ENCODE results near the gene GTF2IRD1. TPM values are rescaled to one million over a fixed set of nuclear protein-coding genes. Genes with fewer than 3 reads are reported as not detected.

The GTF2IRD1 gene
- total and polyA plus RNA-seq, 2 experiments from 2014 or later: 28.7 to 37.1 TPM

DNA sequence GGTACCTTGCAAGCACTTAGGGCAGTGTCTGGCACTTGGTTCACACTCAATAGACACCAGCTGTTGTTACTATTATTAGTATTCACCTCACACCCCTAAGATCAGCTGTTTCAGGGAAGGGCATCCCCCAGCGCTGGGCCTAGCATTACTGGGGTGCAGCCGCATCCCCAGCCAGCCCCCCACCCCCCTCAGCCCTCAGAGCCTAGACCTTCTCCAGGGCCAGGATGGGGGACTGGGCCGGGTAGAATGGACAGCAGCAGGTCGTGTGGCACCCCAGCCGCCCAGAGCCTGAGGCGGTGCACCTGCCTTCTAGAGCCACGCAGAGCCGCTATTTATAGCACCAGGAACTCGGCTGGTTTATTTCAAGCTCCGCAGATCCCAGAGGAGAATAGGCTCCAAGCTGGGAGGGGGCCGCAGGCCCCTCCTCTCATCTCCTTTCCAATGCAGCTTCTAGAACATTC lies 60.5 kb downstream of the GTF2IRD1 start:
- Histone ChIP-seq H3K27me3 (ENCODE audit: insufficient read depth) (no peaks in the 10 kb centered on the region), H4K20me1 (replicated peaks; ENCODE audit: insufficient read depth) (no peaks in the 10 kb centered on the region), H3K36me3 (ENCODE audit: insufficient read depth) (no peaks in the 10 kb centered on the region), H3K79me2 (replicated peaks; ENCODE audit: insufficient read depth) (no peaks in the 10 kb centered on the region), H3K4me1 (ENCODE audit: insufficient read depth) (no peaks in the 10 kb centered on the region), H3K4me3 (no peak overlapping the region), H3K27ac (ENCODE audit: low read depth) (no peak overlapping the region), H3F3A (replicated peaks; ENCODE audit: low read depth) (no peaks in the 10 kb centered on the region), H3K4me2 (no peak overlapping the region), H2AFZ (no peak overlapping the region), H3K9me2 (ENCODE audit: insufficient read depth) (no peaks in the 10 kb centered on the region)
- Mint-ChIP-seq H3K4me1 (no peaks in the 10 kb centered on the region), H3K4me3 (no peak overlapping the region), H3K36me3 (ENCODE audit: low read depth) (peaks cover 23% of the 10 kb centered on the region), H3K9me3 (no peaks in the 10 kb centered on the region; the same call in 2 of the 3 replicates), H3K27me3 (ENCODE audit: insufficient read depth, low read depth, poor library complexity) (peaks cover 9% of the 10 kb centered on the region), H3K27ac (no peak overlapping the region)
- no peak for DNase-seq (ENCODE audit: low spot score)
- TF ChIP-seq POLR2AphosphoS5 (IDR thresholded peaks at IDR 0.05; ENCODE audit: low read depth): no peak
- TF ChIP-seq, protein P1, sequence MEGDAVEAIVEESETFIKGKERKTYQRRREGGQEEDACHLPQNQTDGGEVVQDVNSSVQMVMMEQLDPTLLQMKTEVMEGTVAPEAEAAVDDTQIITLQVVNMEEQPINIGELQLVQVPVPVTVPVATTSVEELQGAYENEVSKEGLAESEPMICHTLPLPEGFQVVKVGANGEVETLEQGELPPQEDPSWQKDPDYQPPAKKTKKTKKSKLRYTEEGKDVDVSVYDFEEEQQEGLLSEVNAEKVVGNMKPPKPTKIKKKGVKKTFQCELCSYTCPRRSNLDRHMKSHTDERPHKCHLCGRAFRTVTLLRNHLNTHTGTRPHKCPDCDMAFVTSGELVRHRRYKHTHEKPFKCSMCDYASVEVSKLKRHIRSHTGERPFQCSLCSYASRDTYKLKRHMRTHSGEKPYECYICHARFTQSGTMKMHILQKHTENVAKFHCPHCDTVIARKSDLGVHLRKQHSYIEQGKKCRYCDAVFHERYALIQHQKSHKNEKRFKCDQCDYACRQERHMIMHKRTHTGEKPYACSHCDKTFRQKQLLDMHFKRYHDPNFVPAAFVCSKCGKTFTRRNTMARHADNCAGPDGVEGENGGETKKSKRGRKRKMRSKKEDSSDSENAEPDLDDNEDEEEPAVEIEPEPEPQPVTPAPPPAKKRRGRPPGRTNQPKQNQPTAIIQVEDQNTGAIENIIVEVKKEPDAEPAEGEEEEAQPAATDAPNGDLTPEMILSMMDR (conservative IDR thresholded peaks at IDR 0.05; ENCODE audit: low read depth in 2 of 2): no peak
- TF ChIP-seq ZNF331 (CRISPR knock-in tag; IDR thresholded peaks at IDR 0.05; ENCODE audit: low read depth): no peak
- TF ChIP-seq EZH2phosphoT487 (IDR thresholded peaks at IDR 0.05; ENCODE audit: unreplicated experiment): no peak
- no peak for TF ChIP-seq JUNB (IDR thresholded peaks at IDR 0.05; ENCODE audit: unreplicated experiment)
- TF ChIP-seq CREB1 (CRISPR knock-in tag; IDR thresholded peaks at IDR 0.05; ENCODE audit: low read depth): no peak
- TF ChIP-seq STAT1 (IDR thresholded peaks at IDR 0.05; ENCODE audit: unreplicated experiment): no peak
- TF ChIP-seq, protein P2, sequence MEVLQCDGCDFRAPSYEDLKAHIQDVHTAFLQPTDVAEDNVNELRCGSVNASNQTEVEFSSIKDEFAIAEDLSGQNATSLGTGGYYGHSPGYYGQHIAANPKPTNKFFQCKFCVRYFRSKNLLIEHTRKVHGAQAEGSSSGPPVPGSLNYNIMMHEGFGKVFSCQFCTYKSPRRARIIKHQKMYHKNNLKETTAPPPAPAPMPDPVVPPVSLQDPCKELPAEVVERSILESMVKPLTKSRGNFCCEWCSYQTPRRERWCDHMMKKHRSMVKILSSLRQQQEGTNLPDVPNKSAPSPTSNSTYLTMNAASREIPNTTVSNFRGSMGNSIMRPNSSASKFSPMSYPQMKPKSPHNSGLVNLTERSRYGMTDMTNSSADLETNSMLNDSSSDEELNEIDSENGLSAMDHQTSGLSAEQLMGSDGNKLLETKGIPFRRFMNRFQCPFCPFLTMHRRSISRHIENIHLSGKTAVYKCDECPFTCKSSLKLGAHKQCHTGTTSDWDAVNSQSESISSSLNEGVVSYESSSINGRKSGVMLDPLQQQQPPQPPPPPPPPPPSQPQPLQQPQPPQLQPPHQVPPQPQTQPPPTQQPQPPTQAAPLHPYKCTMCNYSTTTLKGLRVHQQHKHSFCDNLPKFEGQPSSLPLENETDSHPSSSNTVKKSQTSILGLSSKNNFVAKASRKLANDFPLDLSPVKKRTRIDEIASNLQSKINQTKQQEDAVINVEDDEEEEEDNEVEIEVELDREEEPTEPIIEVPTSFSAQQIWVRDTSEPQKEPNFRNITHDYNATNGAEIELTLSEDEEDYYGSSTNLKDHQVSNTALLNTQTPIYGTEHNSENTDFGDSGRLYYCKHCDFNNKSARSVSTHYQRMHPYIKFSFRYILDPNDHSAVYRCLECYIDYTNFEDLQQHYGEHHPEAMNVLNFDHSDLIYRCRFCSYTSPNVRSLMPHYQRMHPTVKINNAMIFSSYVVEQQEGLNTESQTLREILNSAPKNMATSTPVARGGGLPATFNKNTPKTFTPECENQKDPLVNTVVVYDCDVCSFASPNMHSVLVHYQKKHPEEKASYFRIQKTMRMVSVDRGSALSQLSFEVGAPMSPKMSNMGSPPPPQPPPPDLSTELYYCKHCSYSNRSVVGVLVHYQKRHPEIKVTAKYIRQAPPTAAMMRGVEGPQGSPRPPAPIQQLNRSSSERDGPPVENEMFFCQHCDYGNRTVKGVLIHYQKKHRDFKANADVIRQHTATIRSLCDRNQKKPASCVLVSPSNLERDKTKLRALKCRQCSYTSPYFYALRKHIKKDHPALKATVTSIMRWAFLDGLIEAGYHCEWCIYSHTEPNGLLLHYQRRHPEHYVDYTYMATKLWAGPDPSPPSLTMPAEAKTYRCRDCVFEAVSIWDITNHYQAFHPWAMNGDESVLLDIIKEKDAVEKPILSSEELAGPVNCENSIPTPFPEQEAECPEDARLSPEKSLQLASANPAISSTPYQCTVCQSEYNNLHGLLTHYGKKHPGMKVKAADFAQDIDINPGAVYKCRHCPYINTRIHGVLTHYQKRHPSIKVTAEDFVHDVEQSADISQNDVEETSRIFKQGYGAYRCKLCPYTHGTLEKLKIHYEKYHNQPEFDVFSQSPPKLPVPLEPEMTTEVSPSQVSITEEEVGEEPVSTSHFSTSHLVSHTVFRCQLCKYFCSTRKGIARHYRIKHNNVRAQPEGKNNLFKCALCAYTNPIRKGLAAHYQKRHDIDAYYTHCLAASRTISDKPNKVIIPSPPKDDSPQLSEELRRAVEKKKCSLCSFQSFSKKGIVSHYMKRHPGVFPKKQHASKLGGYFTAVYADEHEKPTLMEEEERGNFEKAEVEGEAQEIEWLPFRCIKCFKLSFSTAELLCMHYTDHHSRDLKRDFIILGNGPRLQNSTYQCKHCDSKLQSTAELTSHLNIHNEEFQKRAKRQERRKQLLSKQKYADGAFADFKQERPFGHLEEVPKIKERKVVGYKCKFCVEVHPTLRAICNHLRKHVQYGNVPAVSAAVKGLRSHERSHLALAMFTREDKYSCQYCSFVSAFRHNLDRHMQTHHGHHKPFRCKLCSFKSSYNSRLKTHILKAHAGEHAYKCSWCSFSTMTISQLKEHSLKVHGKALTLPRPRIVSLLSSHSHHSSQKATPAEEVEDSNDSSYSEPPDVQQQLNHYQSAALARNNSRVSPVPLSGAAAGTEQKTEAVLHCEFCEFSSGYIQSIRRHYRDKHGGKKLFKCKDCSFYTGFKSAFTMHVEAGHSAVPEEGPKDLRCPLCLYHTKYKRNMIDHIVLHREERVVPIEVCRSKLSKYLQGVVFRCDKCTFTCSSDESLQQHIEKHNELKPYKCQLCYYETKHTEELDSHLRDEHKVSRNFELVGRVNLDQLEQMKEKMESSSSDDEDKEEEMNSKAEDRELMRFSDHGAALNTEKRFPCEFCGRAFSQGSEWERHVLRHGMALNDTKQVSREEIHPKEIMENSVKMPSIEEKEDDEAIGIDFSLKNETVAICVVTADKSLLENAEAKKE (CRISPR knock-in tag; IDR thresholded peaks at IDR 0.05): no peak
- ATAC-seq: no peak
